Neural cell (in vitro differentiated cells): ENCODE measurements around the gene TMEM225. TPM values are rescaled to one million over a fixed set of nuclear protein-coding genes. Genes with fewer than 3 reads are reported as not detected.

Experiments
- H2AFZ ChIP-seq: fragments of 200-600, 300-800 bp; sonication (generic), shearing (Covaris generic); 2 replicates; pipeline ENCODE4 v1.6.0; 2014; ENCODE audit warnings: low read depth, mild to moderate bottlenecking, antibody characterized with exemption, low read length, moderate library complexity
- H3F3A ChIP-seq: fragments of 200-600 bp; shearing (Covaris generic); 2 replicates; pipeline ENCODE4 v1.6.1; 2016; ENCODE audit warnings: mild to moderate bottlenecking, moderate library complexity, mixed read lengths, antibody characterized with exemption, low read length; ENCODE audit not compliant: insufficient read depth, poor library complexity, severe bottlenecking
- H3K27ac ChIP-seq: fragments of 200-600, 300-800 bp; sonication (generic), shearing (Covaris generic); 2 replicates; pipeline ENCODE4 v1.5.1; 2014; ENCODE audit warnings: mild to moderate bottlenecking, low read length, moderate library complexity
- H3K27me3 ChIP-seq: fragments of 300-800, 200-600 bp; sonication (generic), shearing (Covaris generic); 2 replicates; pipeline ENCODE4 v1.6.0; 2014; ENCODE audit warnings: mild to moderate bottlenecking, low read depth, low read length, moderate library complexity; ENCODE audit not compliant: insufficient read depth
- H3K36me3 ChIP-seq: fragments of 300-800, 200-600 bp; sonication (generic), shearing (Covaris generic); 2 replicates; pipeline ENCODE4 v1.5.1; 2014; ENCODE audit warnings: mild to moderate bottlenecking, antibody characterized with exemption, low read length, moderate library complexity; ENCODE audit not compliant: insufficient read depth
- H3K4me2 ChIP-seq: fragments of 300-800, 200-600 bp; sonication (generic), shearing (Covaris generic); 2 replicates; pipeline ENCODE4 v1.6.0; 2014; ENCODE audit warnings: mild to moderate bottlenecking, low read length
- H3K4me3 ChIP-seq: fragments of 300-800, 200-600 bp; sonication (generic), shearing (Covaris generic); 2 replicates; pipeline ENCODE4 v1.5.1; 2014; ENCODE audit warnings: mild to moderate bottlenecking, low read length, moderate library complexity
- H3K79me2 ChIP-seq: fragments of 200-600 bp; shearing (Covaris generic); replicated peaks from 2 replicates; pipeline ENCODE4 v1.6.0; 2014; ENCODE audit warnings: mild to moderate bottlenecking, low read length, moderate library complexity; ENCODE audit not compliant: insufficient read depth
- H3K9ac ChIP-seq: fragments of 300-800, 200-600 bp; sonication (generic), shearing (Covaris generic); 2 replicates; pipeline ENCODE4 v1.6.1; 2016; ENCODE audit warnings: mild to moderate bottlenecking, low read length, mixed read lengths
- H3K9me2 ChIP-seq: fragments of 200-600 bp; shearing (Covaris generic); 2 replicates; pipeline ENCODE4 v1.6.1; 2016; ENCODE audit warnings: mild to moderate bottlenecking, low read length, mixed read lengths; ENCODE audit not compliant: insufficient read depth
- H3K9me3 ChIP-seq: fragments of 200-600, 300-800 bp; sonication (generic), shearing (Covaris generic); 2 replicates; pipeline ENCODE4 v1.6.1; 2016; ENCODE audit warnings: mild to moderate bottlenecking, mixed run types, low read length, moderate library complexity, mixed read lengths
- H4K20me1 ChIP-seq: fragments of 200-600 bp; shearing (Covaris generic); 2 replicates; pipeline ENCODE4 v1.6.1; 2016; ENCODE audit warnings: mild to moderate bottlenecking, mixed run types; ENCODE audit not compliant: insufficient read depth
- CTCF ChIP-seq: fragments of 450-650 bp; IDR thresholded peaks from 2 replicates; pipeline ENCODE4 v1.5.1; 2014; ENCODE audit warnings: antibody characterized with exemption, mild to moderate bottlenecking, moderate library complexity; ENCODE audit not compliant: poor library complexity, severe bottlenecking
- EP300 ChIP-seq: fragments of 450-650 bp; conservative IDR thresholded peaks from 2 replicates; pipeline ENCODE4 v1.6.1; 2014; ENCODE audit warnings: antibody characterized with exemption, mild to moderate bottlenecking, moderate library complexity; ENCODE audit not compliant: poor library complexity, severe bottlenecking
- EZH2 ChIP-seq: fragments of 200-600, 300-800 bp; shearing (Covaris generic), sonication (generic); IDR thresholded peaks from 2 replicates; pipeline ENCODE4 v1.6.1; 2014; ENCODE audit warnings: antibody characterized with exemption, low read length, borderline replicate concordance, mild to moderate bottlenecking; ENCODE audit not compliant: insufficient read depth, poor library complexity, severe bottlenecking
- MXI1 ChIP-seq: fragments of 450-650 bp; conservative IDR thresholded peaks from 2 replicates; pipeline ENCODE4 v1.6.1; 2014; ENCODE audit warnings: antibody characterized with exemption, mild to moderate bottlenecking; ENCODE audit not compliant: poor library complexity, severe bottlenecking
- POLR2AphosphoS5 ChIP-seq: IDR thresholded peaks from 2 replicates; pipeline ENCODE4 v1.6.1; 2012
- RAD21 ChIP-seq: fragments of 450-650 bp; conservative IDR thresholded peaks from 2 replicates; pipeline ENCODE4 v1.6.1; 2014; ENCODE audit warnings: antibody characterized with exemption, mild to moderate bottlenecking, moderate library complexity
- REST ChIP-seq: IDR thresholded peaks from 2 replicates; pipeline ENCODE4 v1.6.1; 2012; ENCODE audit warnings: borderline replicate concordance
- SMC3 ChIP-seq: fragments of 450-650 bp; conservative IDR thresholded peaks from 2 replicates; pipeline ENCODE4 v1.6.1; 2014; ENCODE audit warnings: antibody characterized with exemption, mild to moderate bottlenecking, moderate library complexity; ENCODE audit not compliant: poor library complexity
- TAF1 ChIP-seq: IDR thresholded peaks from 2 replicates; pipeline ENCODE4 v1.6.1; 2012; ENCODE audit warnings: low read depth
- polyA plus RNA-seq: library from polyadenylated mRNA; depleted of rRNA; stranded (reverse); fragments of >200 nt; gene quantifications from 2 replicates; pipeline ENCODE4 v1.2.3, GENCODE V29; 2014

Gene TMEM225
- polyA plus RNA-seq, 1 donor from 2014 or later, result not detected

- H3K27ac ChIP-seq, result peak overlapping the region; percentile 7
- H3K4me3 ChIP-seq, result peak overlapping the region; percentile 13
- H3K9me2 ChIP-seq, result no peaks in the 10 kb centered on the region
- no peaks in the 10 kb centered on the region for H3K79me2 ChIP-seq
- H3K27me3 ChIP-seq, result no peaks in the 10 kb centered on the region
- no peak overlapping the region for H3K4me2 ChIP-seq
- no peaks in the 10 kb centered on the region for H3F3A ChIP-seq
- no peaks in the 10 kb centered on the region for H4K20me1 ChIP-seq
- no peaks in the 10 kb centered on the region for H3K9me3 ChIP-seq
- H2AFZ ChIP-seq, result no peak overlapping the region
- H3K9ac ChIP-seq, result no peak overlapping the region
- no peaks in the 10 kb centered on the region for H3K36me3 ChIP-seq
- no peak for TF ChIP-seq MXI1
- TF ChIP-seq EP300, result no peak
- no peak for TF ChIP-seq RAD21
- TF ChIP-seq EZH2, result no peak
- no peak for TF ChIP-seq REST
- TF ChIP-seq POLR2AphosphoS5, result no peak
- TF ChIP-seq SMC3, result no peak
- no peak for TF ChIP-seq TAF1
- TF ChIP-seq CTCF, result no peak
These were observed 20.4 kb upstream of the TMEM225 start for GRCh38 chr11:123905826-123906225.

- no peak overlapping the region for H2AFZ ChIP-seq
- TF ChIP-seq EP300 (no peak), CTCF (no peak), POLR2AphosphoS5 (no peak)
- H3K9me2 ChIP-seq, result no peaks in the 10 kb centered on the region
- H3K79me2 ChIP-seq, result no peaks in the 10 kb centered on the region
- no peak overlapping the region for H3K4me2 ChIP-seq
- no peaks in the 10 kb centered on the region for H3F3A ChIP-seq
- no peak overlapping the region for H3K27ac ChIP-seq
- no peaks in the 10 kb centered on the region for H4K20me1 ChIP-seq
- H3K27me3 ChIP-seq, result no peaks in the 10 kb centered on the region
- no peak overlapping the region for H3K9ac ChIP-seq
- H3K9me3 ChIP-seq, result no peaks in the 10 kb centered on the region
- H3K36me3 ChIP-seq, result no peaks in the 10 kb centered on the region
- no peak overlapping the region for H3K4me3 ChIP-seq
These were observed 19.5 kb upstream of the TMEM225 start for GRCh38 chr11:123904932-123905331.
